ENCODE data around the gene COX6A2. TPM values are rescaled to one million over a fixed set of nuclear protein-coding genes. Genes with fewer than 3 reads are reported as not detected.
A peak's percentile ranks its signal among the peaks of the same experiment; 100 is the strongest.

COX6A2 gene
- total and polyA plus RNA-seq, 10 donors = 0.79 to 0.80 TPM; not detected in 8

DNA sequence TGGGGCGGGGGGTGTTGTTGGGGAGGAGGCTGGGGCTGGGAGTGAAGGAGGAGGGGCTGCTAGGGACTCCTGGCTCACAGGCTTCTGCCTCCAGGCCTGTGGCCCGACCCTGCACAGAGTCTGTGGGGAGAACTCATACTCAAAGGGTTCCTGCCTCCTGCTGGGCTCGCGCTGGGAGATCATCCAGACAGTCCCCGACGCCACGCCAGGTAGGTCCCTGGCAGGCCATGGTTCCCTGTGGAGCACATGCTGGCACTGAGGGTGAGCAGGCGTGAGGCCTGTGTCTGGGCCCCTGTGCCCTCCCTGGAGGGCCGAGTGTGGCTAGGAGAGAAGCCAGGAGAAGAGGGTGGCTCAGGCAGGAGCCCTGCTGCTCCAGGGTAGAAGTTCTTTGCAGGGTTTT, 30.5 kb downstream of the COX6A2 start:
- Histone ChIP-seq H3K27me3 (replicated peaks in 1 of 7) (peaks cover 0 to 41% (median 0%) of the 10 kb centered on the region in 7 donors), H3K4me3 (no peak overlapping the region), H3K27ac (peak overlapping the region in 1 of 8 donors; percentile 2), H3K36me3 (no peaks in the 10 kb centered on the region), H3K9me3 (peaks cover 0 to 9% (median 0%) of the 10 kb centered on the region in 8 donors), H3K4me1 (peaks cover 0 to 39% (median 12%) of the 10 kb centered on the region in 6 donors)
- intact Hi-C loops (cut with DNase I; ENCODE audit: low total_unique reads) = no loop called here
- TF ChIP-seq POLR2A (IDR thresholded peaks at IDR 0.05) = no peak
- no peak for TF ChIP-seq POLR2AphosphoS5 (IDR thresholded peaks at IDR 0.05)
- TF ChIP-seq, protein P1, sequence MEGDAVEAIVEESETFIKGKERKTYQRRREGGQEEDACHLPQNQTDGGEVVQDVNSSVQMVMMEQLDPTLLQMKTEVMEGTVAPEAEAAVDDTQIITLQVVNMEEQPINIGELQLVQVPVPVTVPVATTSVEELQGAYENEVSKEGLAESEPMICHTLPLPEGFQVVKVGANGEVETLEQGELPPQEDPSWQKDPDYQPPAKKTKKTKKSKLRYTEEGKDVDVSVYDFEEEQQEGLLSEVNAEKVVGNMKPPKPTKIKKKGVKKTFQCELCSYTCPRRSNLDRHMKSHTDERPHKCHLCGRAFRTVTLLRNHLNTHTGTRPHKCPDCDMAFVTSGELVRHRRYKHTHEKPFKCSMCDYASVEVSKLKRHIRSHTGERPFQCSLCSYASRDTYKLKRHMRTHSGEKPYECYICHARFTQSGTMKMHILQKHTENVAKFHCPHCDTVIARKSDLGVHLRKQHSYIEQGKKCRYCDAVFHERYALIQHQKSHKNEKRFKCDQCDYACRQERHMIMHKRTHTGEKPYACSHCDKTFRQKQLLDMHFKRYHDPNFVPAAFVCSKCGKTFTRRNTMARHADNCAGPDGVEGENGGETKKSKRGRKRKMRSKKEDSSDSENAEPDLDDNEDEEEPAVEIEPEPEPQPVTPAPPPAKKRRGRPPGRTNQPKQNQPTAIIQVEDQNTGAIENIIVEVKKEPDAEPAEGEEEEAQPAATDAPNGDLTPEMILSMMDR (IDR thresholded peaks at IDR 0.05 in 8 of 11, conservative IDR thresholded peaks at IDR 0.05 in 3 of 11) = no peak
- WGBS, 5 donors = 86 to 94% (median 92%) methylated on average over 5 to 9 of the region's 9 CpGs
- DNase-seq = peak; percentile 62

DNA sequence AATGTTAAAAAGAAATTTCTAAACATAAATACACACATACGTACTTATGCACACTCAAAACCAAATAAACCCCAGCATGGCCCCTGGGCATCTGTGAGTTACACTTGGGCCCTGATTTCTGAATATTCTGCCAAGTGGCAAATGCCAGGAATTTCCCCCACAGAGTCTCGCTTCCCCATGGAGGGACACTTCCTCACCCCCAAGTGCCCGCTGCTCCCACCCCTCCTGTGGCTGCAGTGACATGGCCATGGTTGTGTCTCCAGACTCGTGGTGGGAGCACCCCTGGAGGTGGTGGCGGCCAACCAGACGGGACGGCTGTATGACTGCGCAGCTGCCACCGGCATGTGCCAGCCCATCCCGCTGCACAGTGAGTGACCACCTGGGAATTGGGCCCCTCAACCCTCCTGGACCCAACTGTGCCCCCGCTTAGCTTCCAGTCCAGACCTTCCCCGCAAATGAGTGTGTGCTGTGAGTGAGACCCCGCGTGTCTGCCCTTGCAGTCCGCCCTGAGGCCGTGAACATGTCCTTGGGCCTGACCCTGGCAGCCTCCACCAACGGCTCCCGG, 31.0 kb downstream of the COX6A2 start:
- peak; percentile 69 for DNase-seq
- WGBS, 5 donors = 76 to 89% (median 81%) methylated on average over 7 to 18 of the region's 18 CpGs
- intact Hi-C loops (cut with DNase I; ENCODE audit: low total_unique reads) = no loop called here

DNA sequence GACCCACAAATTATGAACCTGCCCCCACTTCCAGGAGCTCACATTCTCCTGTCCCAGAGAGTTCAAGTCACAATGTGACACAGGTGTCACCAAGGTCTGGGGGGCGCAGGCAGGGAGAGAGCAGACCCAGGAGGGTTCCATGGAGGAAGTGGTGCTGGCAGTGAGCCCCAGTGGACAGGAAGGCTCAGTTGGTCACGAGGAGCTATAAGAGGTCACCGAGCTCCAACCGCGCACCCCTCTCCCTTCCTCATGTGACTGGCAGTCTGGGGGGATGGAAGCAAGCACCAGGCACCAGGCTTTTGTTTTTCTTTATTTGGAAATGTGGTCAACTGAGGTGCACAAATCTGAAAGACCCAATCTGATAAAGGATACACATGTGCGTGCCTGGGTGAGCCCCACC, 32.5 kb downstream of the COX6A2 start:
- WGBS, 5 donors = 23 to 41% (median 28%) methylated on average over 6 of the region's 6 CpGs
- H3K4me3 ChIP-seq = no peak overlapping the region
- peak in 1 of 3 donors; percentile 26 for TF ChIP-seq POLR2AphosphoS5 (IDR thresholded peaks at IDR 0.05)
- TF ChIP-seq POLR2A (IDR thresholded peaks at IDR 0.05) = no peak
- TF ChIP-seq, protein P1 (IDR thresholded peaks at IDR 0.05 in 8 of 11, conservative IDR thresholded peaks at IDR 0.05 in 3 of 11) = no peak
- intact Hi-C loops (cut with DNase I; ENCODE audit: low total_unique reads) = no loop called here
- peaks cover 0 to 9% (median 0%) of the 10 kb centered on the region in 8 donors for H3K9me3 ChIP-seq
- no peaks in the 10 kb centered on the region for H3K36me3 ChIP-seq
- H3K4me1 ChIP-seq = peaks cover 0 to 27% (median 10%) of the 10 kb centered on the region in 6 donors
- peak overlapping the region in 1 of 8 donors; percentile 22 for H3K27ac ChIP-seq
- DNase-seq = peak; percentile 75
- H3K27me3 ChIP-seq (replicated peaks in 1 of 7) = peaks cover 0 to 41% (median 0%) of the 10 kb centered on the region in 7 donors

More for the DNA sequence above, 31.0 kb downstream of the COX6A2 start:
- Histone ChIP-seq H3K4me1 (peaks cover 0 to 39% (median 12%) of the 10 kb centered on the region in 6 donors), H3K36me3 (no peaks in the 10 kb centered on the region), H3K27me3 (replicated peaks in 1 of 7) (peaks cover 0 to 41% (median 0%) of the 10 kb centered on the region in 7 donors), H3K4me3 (no peak overlapping the region), H3K9me3 (peaks cover 0 to 9% (median 0%) of the 10 kb centered on the region in 8 donors), H3K27ac (peak overlapping the region in 1 of 8 donors; percentile 2)
- TF ChIP-seq POLR2A (IDR thresholded peaks at IDR 0.05) = no peak
- TF ChIP-seq, protein P1 (IDR thresholded peaks at IDR 0.05 in 8 of 11, conservative IDR thresholded peaks at IDR 0.05 in 3 of 11) = no peak
- no peak for TF ChIP-seq POLR2AphosphoS5 (IDR thresholded peaks at IDR 0.05)

DNA sequence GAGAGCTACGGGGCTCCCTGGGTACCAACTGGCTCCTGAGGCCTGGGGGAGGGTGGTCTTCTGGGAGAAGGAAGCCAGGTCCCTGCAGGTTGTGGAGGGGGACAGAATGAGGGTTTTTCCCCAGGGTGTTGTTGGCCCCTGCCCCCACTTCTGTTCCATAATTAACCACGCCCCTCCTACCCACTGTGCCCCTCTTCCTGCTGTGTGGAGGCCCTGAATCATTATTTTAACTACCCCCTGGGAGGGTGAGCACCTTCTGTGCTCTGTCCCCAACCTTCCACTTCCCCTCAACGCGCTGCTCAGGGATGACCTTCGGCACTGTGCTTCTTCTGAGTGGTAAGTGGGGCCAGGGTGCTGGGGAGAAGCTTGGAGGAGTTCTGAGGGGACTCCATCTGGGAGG, 35.1 kb downstream of the COX6A2 start, which contains the start of gene ITGAD:
ITGAD (plus strand) TSS at position 280 of the 400 bp plus-strand sequence; CDS start at position 306, 26 bp downstream.
- Histone ChIP-seq H3K27me3 (replicated peaks in 1 of 7) (peaks cover 0 to 41% (median 0%) of the 10 kb centered on the region in 7 donors), H3K27ac (peak within 1 kb of the TSS in 2 of 8 donors; percentile 4 to 60), H3K4me3 (peak within 1 kb of the TSS in 2 of 8 donors; percentile 19 to 51), H3K4me1 (peaks cover 0 to 8% (median 2%) of the 10 kb centered on the region in 6 donors), H3K9me3 (no peaks in the 10 kb centered on the region), H3K36me3 (no peaks in the 10 kb centered on the region)
- WGBS, 5 donors = 45 to 77% (median 48%) methylated on average over 5 of the region's 5 CpGs
- no peak for DNase-seq
- TF ChIP-seq, protein P1 (IDR thresholded peaks at IDR 0.05 in 8 of 11, conservative IDR thresholded peaks at IDR 0.05 in 3 of 11) = no peak
- TF ChIP-seq POLR2A (IDR thresholded peaks at IDR 0.05) = no peak
- no peak for TF ChIP-seq POLR2AphosphoS5 (IDR thresholded peaks at IDR 0.05)
- intact Hi-C loops (cut with DNase I; ENCODE audit: low total_unique reads) = no loop called here
